Measurements from ENCODE around the gene NPAS3.

NPAS3 gene

GRCh38 chr14:33348510-33348909 is 409.8 kb downstream of the NPAS3 start:
- no peak overlapping the region for H3K4me3 ChIP-seq (ENCODE audit: low read depth in 1 of 2, low read length in 2 of 2)

GRCh38 chr14:33349871-33350270 is 411.2 kb downstream of the NPAS3 start:
- no peak for DNase-seq
- no peak for ATAC-seq (ENCODE audit: insufficient read depth, low read depth)

More at GRCh38 chr14:33348510-33348909, 409.8 kb downstream of the NPAS3 start:
- no peak overlapping the region for H3K4me2 ChIP-seq (ENCODE audit: insufficient read depth, low read length)
- no peak for DNase-seq
- no peaks in the 10 kb centered on the region for H3K36me3 ChIP-seq (ENCODE audit: insufficient read depth, low read length)
- ATAC-seq (ENCODE audit: insufficient read depth, low read depth), result no peak
- no peaks in the 10 kb centered on the region for H3K4me1 ChIP-seq (ENCODE audit: insufficient read depth, low read length)
- peaks cover 9% of the 10 kb centered on the region for H3K27me3 ChIP-seq (ENCODE audit: insufficient read depth, low read length, poor library complexity)
- H3K9me3 ChIP-seq (ENCODE audit: insufficient read depth, low read length, severe bottlenecking), result no peaks in the 10 kb centered on the region
- H3K27ac ChIP-seq (ENCODE audit: low read length), result no peak overlapping the region
- H2AFZ ChIP-seq (ENCODE audit: low read depth, low read length), result no peak overlapping the region
- no peak for TF ChIP-seq EZH2 (IDR thresholded peaks at IDR 0.05; ENCODE audit: borderline replicate concordance, low read depth, low read length, severe bottlenecking)
- TF ChIP-seq, protein P1, sequence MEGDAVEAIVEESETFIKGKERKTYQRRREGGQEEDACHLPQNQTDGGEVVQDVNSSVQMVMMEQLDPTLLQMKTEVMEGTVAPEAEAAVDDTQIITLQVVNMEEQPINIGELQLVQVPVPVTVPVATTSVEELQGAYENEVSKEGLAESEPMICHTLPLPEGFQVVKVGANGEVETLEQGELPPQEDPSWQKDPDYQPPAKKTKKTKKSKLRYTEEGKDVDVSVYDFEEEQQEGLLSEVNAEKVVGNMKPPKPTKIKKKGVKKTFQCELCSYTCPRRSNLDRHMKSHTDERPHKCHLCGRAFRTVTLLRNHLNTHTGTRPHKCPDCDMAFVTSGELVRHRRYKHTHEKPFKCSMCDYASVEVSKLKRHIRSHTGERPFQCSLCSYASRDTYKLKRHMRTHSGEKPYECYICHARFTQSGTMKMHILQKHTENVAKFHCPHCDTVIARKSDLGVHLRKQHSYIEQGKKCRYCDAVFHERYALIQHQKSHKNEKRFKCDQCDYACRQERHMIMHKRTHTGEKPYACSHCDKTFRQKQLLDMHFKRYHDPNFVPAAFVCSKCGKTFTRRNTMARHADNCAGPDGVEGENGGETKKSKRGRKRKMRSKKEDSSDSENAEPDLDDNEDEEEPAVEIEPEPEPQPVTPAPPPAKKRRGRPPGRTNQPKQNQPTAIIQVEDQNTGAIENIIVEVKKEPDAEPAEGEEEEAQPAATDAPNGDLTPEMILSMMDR (IDR thresholded peaks at IDR 0.05; ENCODE audit: borderline replicate concordance, extremely low read depth, low read length, poor library complexity, severe bottlenecking), result no peak
- no peaks in the 10 kb centered on the region for H4K20me1 ChIP-seq (ENCODE audit: insufficient read depth, low read length)
- no peaks in the 10 kb centered on the region for H3K79me2 ChIP-seq (ENCODE audit: insufficient read depth, low read length)
- H3K9ac ChIP-seq (ENCODE audit: low read depth, low read length), result no peak overlapping the region

GRCh38 chr14:33350366-33350990 is 411.8 kb downstream of the NPAS3 start:
- Histone ChIP-seq H3K27ac (ENCODE audit: low read length) (no peak overlapping the region), H3K9ac (ENCODE audit: low read depth, low read length) (no peak overlapping the region), H2AFZ (ENCODE audit: low read depth, low read length) (no peak overlapping the region), H3K4me2 (ENCODE audit: insufficient read depth, low read length) (no peak overlapping the region), H3K4me1 (ENCODE audit: insufficient read depth, low read length) (no peaks in the 10 kb centered on the region), H4K20me1 (ENCODE audit: insufficient read depth, low read length) (no peaks in the 10 kb centered on the region), H3K27me3 (ENCODE audit: insufficient read depth, low read length, poor library complexity) (peaks cover 5% of the 10 kb centered on the region), H3K9me3 (ENCODE audit: insufficient read depth, low read length, severe bottlenecking) (no peaks in the 10 kb centered on the region), H3K79me2 (ENCODE audit: insufficient read depth, low read length) (no peaks in the 10 kb centered on the region), H3K36me3 (ENCODE audit: insufficient read depth, low read length) (no peaks in the 10 kb centered on the region), H3K4me3 (ENCODE audit: low read depth in 1 of 2, low read length in 2 of 2) (no peak overlapping the region)
- no peak for DNase-seq
- TF ChIP-seq, protein P1 (IDR thresholded peaks at IDR 0.05; ENCODE audit: borderline replicate concordance, extremely low read depth, low read length, poor library complexity, severe bottlenecking), result no peak
- TF ChIP-seq EZH2 (IDR thresholded peaks at IDR 0.05; ENCODE audit: borderline replicate concordance, low read depth, low read length, severe bottlenecking), result no peak
- ATAC-seq (ENCODE audit: insufficient read depth, low read depth), result no peak

More at GRCh38 chr14:33349871-33350270, 411.2 kb downstream of the NPAS3 start:
- Histone ChIP-seq H3K79me2 (ENCODE audit: insufficient read depth, low read length) (no peaks in the 10 kb centered on the region), H3K27me3 (ENCODE audit: insufficient read depth, low read length, poor library complexity) (peaks cover 6% of the 10 kb centered on the region), H3K9ac (ENCODE audit: low read depth, low read length) (no peak overlapping the region), H3K4me1 (ENCODE audit: insufficient read depth, low read length) (no peaks in the 10 kb centered on the region), H3K27ac (ENCODE audit: low read length) (no peak overlapping the region), H3K9me3 (ENCODE audit: insufficient read depth, low read length, severe bottlenecking) (no peaks in the 10 kb centered on the region), H4K20me1 (ENCODE audit: insufficient read depth, low read length) (no peaks in the 10 kb centered on the region), H3K4me2 (ENCODE audit: insufficient read depth, low read length) (no peak overlapping the region), H3K4me3 (ENCODE audit: low read depth in 1 of 2, low read length in 2 of 2) (no peak overlapping the region), H2AFZ (ENCODE audit: low read depth, low read length) (no peak overlapping the region), H3K36me3 (ENCODE audit: insufficient read depth, low read length) (no peaks in the 10 kb centered on the region)
- no peak for TF ChIP-seq EZH2 (IDR thresholded peaks at IDR 0.05; ENCODE audit: borderline replicate concordance, low read depth, low read length, severe bottlenecking)
- TF ChIP-seq, protein P1 (IDR thresholded peaks at IDR 0.05; ENCODE audit: borderline replicate concordance, extremely low read depth, low read length, poor library complexity, severe bottlenecking), result no peak

All from DND-41 (cell line).